ENCODE results near the gene TAF9. TPM values are rescaled to one million over a fixed set of nuclear protein-coding genes. Genes with fewer than 3 reads are reported as not detected.

The TAF9 gene
- total RNA-seq, 1 experiment from 2014 or later: 76.1 TPM

- H3K4me3 Mint-ChIP-seq: peak overlapping the region; percentile 38
- TF ChIP-seq ZNF281 (CRISPR knock-in tag; IDR thresholded peaks at IDR 0.05) (no peak), IRF2 (CRISPR knock-in tag; IDR thresholded peaks at IDR 0.05; ENCODE audit: borderline replicate concordance, low read depth) (no peak)
- no peak overlapping the region for H3K27ac Mint-ChIP-seq
- peaks cover 17% of the 10 kb centered on the region for H3K4me1 Mint-ChIP-seq
- ChIA-PET CTCF (no interaction called here), POLR2A (interaction anchor here (0.6 kb wide), 1 partner anchor 10 kb away, joined by 4 read pairs; no protein-coding TSS in a partner anchor)
- peaks cover 7% of the 10 kb centered on the region for H3K9me3 Mint-ChIP-seq
- no peak for ATAC-seq
- DNase-seq (ENCODE audit: low spot score): no peak
- peaks cover 23% of the 10 kb centered on the region for H3K36me3 Mint-ChIP-seq
- H3K27me3 Mint-ChIP-seq (ENCODE audit: low read depth): no peaks in the 10 kb centered on the region
Measured at GRCh38 chr5:69416699-69417098, 47.4 kb upstream of the TAF9 start.

- H3K9me3 Mint-ChIP-seq: peaks cover 6% of the 10 kb centered on the region
- no peaks in the 10 kb centered on the region for H3K27me3 Mint-ChIP-seq (ENCODE audit: low read depth)
- H3K4me1 Mint-ChIP-seq: peaks cover 17% of the 10 kb centered on the region
- DNase-seq (ENCODE audit: low spot score): no peak
- ATAC-seq: peak; percentile 5; the same call in 1 of the 2 replicates
- TF ChIP-seq NR1H2 (CRISPR knock-in tag; IDR thresholded peaks at IDR 0.05) (no peak), CDX4 (CRISPR knock-in tag; IDR thresholded peaks at IDR 0.05; ENCODE audit: borderline replicate concordance) (no peak), SOX15 (CRISPR knock-in tag; IDR thresholded peaks at IDR 0.05) (no peak), JAZF1 (CRISPR knock-in tag; IDR thresholded peaks at IDR 0.05) (no peak), ZBTB21 (CRISPR knock-in tag; IDR thresholded peaks at IDR 0.05; ENCODE audit: borderline replicate concordance) (no peak), ZNF121 (CRISPR knock-in tag; IDR thresholded peaks at IDR 0.05) (no peak), ZNF281 (CRISPR knock-in tag; IDR thresholded peaks at IDR 0.05) (no peak), ZNF671 (CRISPR knock-in tag; IDR thresholded peaks at IDR 0.05) (no peak), E2F1 (CRISPR knock-in tag; IDR thresholded peaks at IDR 0.05) (no peak), PRDM15 (CRISPR knock-in tag; IDR thresholded peaks at IDR 0.05) (no peak), MAX (CRISPR knock-in tag; IDR thresholded peaks at IDR 0.05) (no peak), ZNF138 (CRISPR knock-in tag; conservative IDR thresholded peaks at IDR 0.05) (no peak), ZSCAN18 (CRISPR knock-in tag; IDR thresholded peaks at IDR 0.05) (no peak), ATF1 (CRISPR knock-in tag; IDR thresholded peaks at IDR 0.05) (no peak), NR3C1 (CRISPR knock-in tag; conservative IDR thresholded peaks at IDR 0.05; ENCODE audit: low read depth) (no peak), NR2C2 (CRISPR knock-in tag; IDR thresholded peaks at IDR 0.05) (no peak), ZNF416 (CRISPR knock-in tag; IDR thresholded peaks at IDR 0.05) (no peak)
- ChIA-PET POLR2A (interaction anchor here (1.9 kb wide), 1 partner anchor 77 kb away, joined by 6 read pairs; no protein-coding TSS in a partner anchor), CTCF (no interaction called here)
- H3K4me3 Mint-ChIP-seq: peak overlapping the region; percentile 91
- H3K36me3 Mint-ChIP-seq: peaks cover 27% of the 10 kb centered on the region
- H3K27ac Mint-ChIP-seq: peak overlapping the region; percentile 96
Measured at GRCh38 chr5:69416180-69416579, 46.9 kb upstream of the TAF9 start.

Measured in WTC11 (cell line).